HG03442 (cell line): ENCODE data around the gene GNB4.

ENCODE experiments used
- ATAC-seq: cut with Tn5 transposase; IDR thresholded peaks from one replicate; pipeline ENCODE4 v1.9.1; 2021; ENCODE audit warnings: mild to moderate bottlenecking, moderate library complexity; ENCODE audit not compliant: unreplicated experiment

The GNB4 gene

GRCh38 chr3:179451265-179452175 lies at the start of gene GNB4:
GNB4 (minus strand) TSS chr3:179451470; CDS start chr3:179426200, 25,270 bp downstream.
- peak; percentile 76 for ATAC-seq

DNA sequence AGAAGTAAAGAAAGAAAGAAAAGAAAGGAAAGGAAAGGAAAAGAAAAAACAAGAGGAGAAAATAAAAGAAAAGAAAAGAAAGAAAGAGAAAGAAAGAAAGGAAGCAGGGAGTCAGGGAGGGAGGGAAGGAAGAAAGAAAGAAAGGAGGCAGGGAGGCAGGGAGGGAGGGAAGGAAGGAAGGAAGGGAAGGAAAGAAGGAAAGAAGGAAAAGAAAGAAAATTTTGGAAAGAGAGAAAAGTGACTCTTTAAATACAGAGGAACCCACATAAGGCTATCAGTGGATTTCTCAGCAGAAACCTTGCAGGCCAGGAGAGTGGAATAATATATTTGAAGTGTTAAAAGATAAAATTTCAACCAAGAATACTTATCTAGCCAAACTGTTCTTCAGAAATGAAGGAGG lies 44.2 kb upstream of the GNB4 start:
- no peak for ATAC-seq

- no peak for ATAC-seq
These were observed 42.0 kb upstream of the GNB4 start for GRCh38 chr3:179493260-179493659.

DNA sequence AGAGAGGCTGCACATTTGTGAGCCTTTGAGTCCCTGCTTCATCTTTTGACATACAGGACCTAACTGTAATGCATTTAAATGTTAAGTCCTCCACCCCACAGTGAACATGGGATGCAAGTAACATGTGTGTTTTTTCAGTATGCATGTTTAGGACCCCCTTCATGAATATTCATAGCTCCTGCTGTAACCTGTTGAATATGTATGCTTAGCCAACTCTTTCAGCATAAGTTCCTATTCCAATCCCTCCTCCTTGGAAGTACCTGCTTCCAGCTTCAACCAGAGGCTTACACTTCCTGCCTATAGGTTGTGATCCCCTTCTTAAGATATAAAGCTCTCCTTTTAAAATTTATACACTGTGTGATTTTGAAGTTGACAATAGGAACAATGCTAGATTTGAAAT lies 36.9 kb upstream of the GNB4 start:
- no peak for ATAC-seq

DNA sequence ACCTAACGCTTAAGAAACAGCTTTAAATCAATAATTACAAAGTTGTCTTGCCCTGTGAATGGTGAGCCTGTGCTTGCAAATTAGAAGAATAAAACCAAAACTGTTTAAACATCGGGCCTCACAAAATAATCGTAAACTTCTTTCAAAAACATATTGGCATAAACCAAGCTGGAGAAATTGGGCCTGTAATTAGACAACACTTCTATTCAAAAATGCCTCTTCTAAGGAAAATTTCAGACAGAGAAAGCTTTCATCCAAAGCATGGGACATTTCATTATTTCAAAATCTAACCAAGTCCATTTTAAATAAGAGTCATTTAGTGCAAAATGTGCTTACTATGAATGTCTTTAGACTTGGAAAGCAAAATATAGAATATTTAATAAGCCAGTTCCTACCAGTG lies 35.5 kb upstream of the GNB4 start:
- no peak for ATAC-seq

GRCh38 chr3:179482857-179483256 lies 31.6 kb upstream of the GNB4 start:
- ATAC-seq, result no peak

- no peak for ATAC-seq
These were observed 24.9 kb upstream of the GNB4 start for GRCh38 chr3:179476215-179476614.

- ATAC-seq, result no peak
These were observed 23.2 kb upstream of the GNB4 start for GRCh38 chr3:179474480-179474879.

- ATAC-seq, result no peak
These were observed 22.3 kb upstream of the GNB4 start for GRCh38 chr3:179473565-179473964.

GRCh38 chr3:179464323-179465092 lies 13.2 kb upstream of the GNB4 start:
- peak; percentile 74 for ATAC-seq

GRCh38 chr3:179463319-179463718 lies 12.0 kb upstream of the GNB4 start:
- ATAC-seq, result no peak

GRCh38 chr3:179460260-179460659 lies 9.0 kb upstream of the GNB4 start:
- ATAC-seq, result no peak

- no peak for ATAC-seq
These were observed 4.7 kb upstream of the GNB4 start for GRCh38 chr3:179455954-179456353.

DNA sequence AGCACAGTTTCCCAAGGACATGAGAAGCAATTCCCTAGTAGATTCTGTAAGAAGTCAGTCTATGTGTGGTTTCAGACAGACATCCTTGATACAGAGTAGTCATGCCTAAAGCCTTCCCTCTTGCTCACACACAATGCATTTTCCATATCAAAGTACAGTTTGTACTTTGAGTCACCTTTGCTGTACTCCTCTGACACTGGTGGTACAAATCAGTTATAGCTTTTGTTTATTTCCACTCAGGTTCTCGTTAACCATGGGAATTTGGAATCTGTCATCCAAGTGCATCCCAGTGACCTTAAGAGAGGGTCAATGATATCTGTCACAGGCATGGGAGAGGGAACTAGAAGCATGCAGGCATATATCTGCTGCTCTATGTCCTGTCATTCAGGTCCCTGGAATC lies 3.6 kb upstream of the GNB4 start:
- no peak for ATAC-seq

DNA sequence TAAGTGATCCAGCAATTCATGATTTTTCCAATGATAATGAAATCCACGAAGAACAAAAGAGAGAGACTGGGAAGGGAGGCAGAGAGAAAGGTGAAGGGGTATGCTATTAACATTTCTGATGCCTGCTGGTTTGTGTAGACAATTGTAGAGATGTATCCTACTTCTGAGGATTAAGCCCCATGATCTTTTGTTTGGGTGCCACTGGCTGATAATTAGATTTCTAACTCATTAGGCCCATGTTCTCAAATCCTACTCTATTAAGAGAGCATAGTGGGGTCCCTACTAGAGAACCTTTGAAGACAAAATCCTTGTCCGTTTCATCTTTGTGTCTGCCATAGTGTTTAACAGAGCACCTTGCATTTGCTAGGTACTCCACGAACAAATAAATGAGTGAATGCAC lies 2.7 kb upstream of the GNB4 start:
- no peak for ATAC-seq

- no peak for ATAC-seq
These were observed 1.6 kb upstream of the GNB4 start for GRCh38 chr3:179452872-179453271.

DNA sequence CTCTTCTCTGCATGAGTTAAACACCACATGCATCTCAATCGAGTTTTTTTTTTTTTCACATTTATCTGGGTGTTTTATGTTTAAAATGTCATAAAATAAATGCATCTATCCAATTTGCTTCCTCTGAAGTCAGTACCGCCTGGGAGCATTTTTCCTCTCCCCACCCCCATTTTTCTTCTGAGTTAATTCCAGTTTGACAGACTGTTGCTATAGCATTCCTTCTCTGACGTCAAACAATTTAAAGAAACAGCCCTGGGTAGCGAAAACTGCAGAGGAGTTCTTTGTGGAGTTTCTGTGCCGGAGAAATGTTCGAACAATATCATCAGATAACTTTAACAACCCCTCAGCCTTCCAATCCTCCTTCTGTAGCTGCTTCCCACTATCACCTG lies 900 bp upstream of the GNB4 start:
- ATAC-seq, result no peak

DNA sequence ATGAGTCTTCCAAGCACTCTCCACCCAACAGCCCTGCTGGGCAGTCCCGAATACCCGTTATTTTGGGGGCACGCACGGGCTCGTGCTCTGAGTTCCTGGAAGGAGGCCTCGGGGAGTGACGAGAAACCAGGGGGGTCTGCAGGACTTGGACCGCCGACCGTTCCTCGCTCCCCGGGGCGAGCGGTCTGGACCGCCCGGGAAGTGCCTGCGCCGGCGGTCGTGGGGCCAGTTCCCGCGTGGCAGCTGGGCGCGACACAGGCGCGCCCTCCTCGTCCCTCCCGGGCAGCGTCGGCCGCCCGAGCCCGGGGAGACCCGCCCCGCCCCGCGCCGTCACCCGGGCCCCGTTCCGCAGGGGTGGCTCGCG lies 387 bp downstream of the GNB4 start:
- ATAC-seq, result peak; percentile 34

DNA sequence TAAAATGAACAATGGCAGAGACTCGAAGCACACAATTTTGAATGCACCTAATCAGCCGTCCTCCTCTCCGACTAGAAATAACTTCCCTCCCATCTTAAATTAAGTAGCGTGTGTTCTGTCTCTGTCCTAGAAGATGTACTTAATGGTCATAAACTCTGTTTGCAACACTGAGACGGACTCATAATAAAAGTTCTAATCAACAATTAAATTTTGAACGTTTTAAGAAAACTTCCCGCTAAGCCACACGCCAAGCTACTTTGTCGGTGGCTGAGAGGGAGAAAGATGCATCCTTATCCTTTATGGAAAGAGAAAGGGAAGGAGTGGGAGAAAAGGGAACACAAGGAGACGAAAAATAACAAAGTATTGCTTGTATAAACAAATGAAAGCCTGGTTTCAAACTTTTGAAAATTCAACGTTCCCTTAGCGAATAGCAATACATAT lies 989 bp downstream of the GNB4 start:
- no peak for ATAC-seq

DNA sequence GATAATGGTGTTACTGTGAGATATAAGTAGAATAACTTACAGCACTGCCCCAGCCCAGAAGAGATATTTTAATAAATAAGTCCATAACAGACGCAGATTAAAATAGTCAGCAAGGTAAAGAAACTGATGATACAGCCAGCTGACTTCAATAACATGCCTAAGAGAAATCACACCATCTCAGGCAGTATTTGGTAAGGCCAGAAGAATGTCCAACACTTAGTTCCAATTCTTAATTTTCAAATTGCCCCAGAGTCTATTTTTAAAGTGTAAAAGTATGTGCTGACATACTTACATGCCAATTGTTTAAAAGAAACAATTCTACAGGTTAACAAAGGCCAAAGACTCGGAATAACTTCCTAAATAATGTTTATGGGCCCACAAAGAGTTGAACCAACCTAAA lies 1.6 kb downstream of the GNB4 start:
- ATAC-seq, result no peak

DNA sequence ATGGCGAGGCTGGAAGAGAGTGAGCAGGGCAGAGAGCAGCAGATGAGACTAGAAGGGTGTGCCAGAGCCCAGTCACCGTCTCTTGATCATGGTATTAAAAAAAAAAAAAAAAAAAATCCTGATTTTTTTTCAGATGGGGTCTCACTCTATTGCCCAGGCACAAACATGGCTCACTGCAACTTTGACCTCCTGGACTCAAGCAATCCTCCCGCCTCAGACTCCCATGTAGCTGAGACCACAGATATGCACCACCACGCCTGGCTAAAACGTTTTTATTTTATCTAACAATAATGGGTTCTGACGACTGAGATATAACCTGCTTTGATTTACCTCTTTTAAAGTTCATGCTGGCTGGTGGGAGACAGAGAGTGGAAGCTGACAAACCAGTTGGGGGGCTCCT lies 4.0 kb downstream of the GNB4 start:
- no peak for ATAC-seq

DNA sequence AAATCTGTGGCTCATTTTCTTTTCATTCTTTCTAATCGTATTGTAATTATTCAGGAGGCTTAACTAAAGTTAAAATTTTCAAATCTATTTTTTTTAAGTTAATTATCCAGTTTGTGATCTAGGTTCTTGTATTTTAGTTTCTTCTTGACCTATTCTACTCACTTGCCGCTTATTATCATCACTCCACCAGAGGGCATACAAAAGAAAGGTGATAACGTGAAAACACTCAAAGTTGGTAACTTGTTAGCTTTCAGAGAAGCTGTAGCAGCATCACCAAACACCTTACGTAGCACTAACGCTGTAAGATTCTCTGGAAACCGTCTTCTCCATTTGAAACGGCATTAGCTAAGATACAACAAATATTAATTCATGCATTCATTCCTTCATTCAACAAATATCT lies 4.8 kb downstream of the GNB4 start:
- ATAC-seq, result no peak
